HepG2 (cell line): ENCODE measurements around the gene MPP7. TPM values are rescaled to one million over a fixed set of nuclear protein-coding genes. Genes with fewer than 3 reads are reported as not detected.

Experiments
- ASH2L ChIP-seq: fragments of 300-600, 200-600 bp; sonication (generic); IDR thresholded peaks from 2 replicates; pipeline ENCODE4 v1.7.0; 2017; ENCODE audit warnings: low read depth, mild to moderate bottlenecking, moderate library complexity, mixed read lengths, low read length; ENCODE audit not compliant: insufficient read length
- ETS1 ChIP-seq: sonication (generic); formaldehyde crosslinking; IDR thresholded peaks from 2 replicates; pipeline ENCODE4 v1.4.0; 2020; ENCODE audit warnings: missing genetic modification reagents
- HMGXB3 ChIP-seq: sonication (generic); formaldehyde crosslinking; IDR thresholded peaks from 2 replicates; pipeline ENCODE4 v1.4.0; 2020; ENCODE audit warnings: missing genetic modification reagents, borderline replicate concordance
- KDM5B ChIP-seq: sonication (generic); formaldehyde crosslinking; IDR thresholded peaks from 2 replicates; pipeline ENCODE4 v1.4.0; 2020; ENCODE audit warnings: missing genetic modification reagents, mild to moderate bottlenecking, borderline replicate concordance
- KMT2B ChIP-seq: IDR thresholded peaks from 2 replicates; pipeline ENCODE4 v1.6.1; 2016; ENCODE audit warnings: missing genetic modification reagents, missing compliant biosample characterization
- NCOR1 ChIP-seq: fragments of 200-600 bp; sonication (generic); IDR thresholded peaks from 2 replicates; pipeline ENCODE4 v1.7.0; 2017; ENCODE audit warnings: antibody characterized with exemption, low read length, borderline replicate concordance
- PHF21A ChIP-seq: sonication (generic); formaldehyde crosslinking; IDR thresholded peaks from 2 replicates; pipeline ENCODE4 v1.5.0; 2020; ENCODE audit warnings: mild to moderate bottlenecking, missing genetic modification reagents
- POLR2A ChIP-seq, 2 experiments: IDR thresholded peaks; 2 replicates each; pipeline ENCODE4 v1.6.1; 2011; ENCODE audit warnings: low read depth in 2 of 2, low read length in 2 of 2, mild to moderate bottlenecking in 1 of 2, moderate library complexity in 1 of 2; ENCODE audit not compliant: insufficient read depth in 1 of 2
- POLR2AphosphoS5 ChIP-seq: IDR thresholded peaks from 2 replicates; pipeline ENCODE4 v1.6.1; 2012; ENCODE audit warnings: low read depth, low read length
- RNF2 ChIP-seq: fragments of 450-650 bp; conservative IDR thresholded peaks from 2 replicates; pipeline ENCODE4 v1.6.1; 2016; ENCODE audit warnings: low read depth
- SALL1 ChIP-seq: sonication (generic); formaldehyde crosslinking; IDR thresholded peaks from 2 replicates; pipeline ENCODE4 v1.8.0; 2022; ENCODE audit warnings: mild to moderate bottlenecking, missing genetic modification reagents
- SP4 ChIP-seq: sonication (generic); formaldehyde crosslinking; IDR thresholded peaks from 2 replicates; pipeline ENCODE4 v1.8.1; 2023; ENCODE audit warnings: mild to moderate bottlenecking, missing genetic modification reagents
- TAF15 ChIP-seq: fragments of 200-400 bp; formaldehyde crosslinking; IDR thresholded peaks from one replicate; pipeline ENCODE4 v1.6.1; 2018; ENCODE audit warnings: mild to moderate bottlenecking, low read depth, low read length; ENCODE audit not compliant: poor library complexity, severe bottlenecking
- ZMAT5 ChIP-seq: sonication (generic); formaldehyde crosslinking; IDR thresholded peaks from 2 replicates; pipeline ENCODE4 v1.5.0; 2020; ENCODE audit warnings: mild to moderate bottlenecking, low read depth, missing genetic modification reagents, borderline replicate concordance
- ZNF574 ChIP-seq: sonication (generic); formaldehyde crosslinking; IDR thresholded peaks from 2 replicates; pipeline ENCODE4 v1.4.0; 2020; ENCODE audit warnings: missing genetic modification reagents
- ZNF691 ChIP-seq: sonication (generic); formaldehyde crosslinking; IDR thresholded peaks from 2 replicates; pipeline ENCODE4 v1.4.0; 2020; ENCODE audit warnings: missing genetic modification reagents, low read depth, mild to moderate bottlenecking, borderline replicate concordance
- ZNF709 ChIP-seq: sonication (generic); formaldehyde crosslinking; IDR thresholded peaks from 2 replicates; pipeline ENCODE4 v1.5.0; 2020; ENCODE audit warnings: mild to moderate bottlenecking, missing genetic modification reagents
- ZNF724P ChIP-seq: sonication (generic); formaldehyde crosslinking; IDR thresholded peaks from 2 replicates; pipeline ENCODE4 v1.8.0; 2022; ENCODE audit warnings: missing genetic modification reagents, borderline replicate concordance
- polyA plus RNA-seq, 8 experiments: library from polyadenylated mRNA; depleted of rRNA in 3 of 8; stranded (reverse) in 7 of 8; unstranded in 1 of 8; fragments of >200 nt; fragmentation: Illumina TruSeq in 4 of 8; extraction: Trizol in 4 of 8; gene quantifications; 2 replicates each; pipeline versions ENCODE4 v1.2.1 to v1.2.3, GENCODE V29; 2011 to 2016; ENCODE audit warnings: low read depth in 4 of 8, missing spikeins in 1 of 8, mixed read lengths in 1 of 8; ENCODE audit not compliant: insufficient read depth in 1 of 8
- total RNA-seq, 5 experiments: library from RNA; depleted of rRNA; stranded (reverse); fragments of >200 nt; fragmentation: Illumina TruSeq; extraction: Trizol; gene quantifications; 2 replicates each; pipeline ENCODE4 v1.2.3, GENCODE V29; 2016; ENCODE audit warnings: low read depth in 1 of 5

MPP7 gene
- total and polyA plus RNA-seq, 2 of the 13 experiments (the other 11 are each of a cell fraction or from before 2014, with no cell fraction given): 6.8 to 16.4 TPM

GRCh38 chr10:28302638-28303488 is at the start of gene MPP7 (continued):
- TF ChIP-seq ZNF724P (no peak; the same call in 1 of the 2 replicates), ZNF574 (CRISPR knock-in tag) (peak; percentile 77), SP4 (CRISPR knock-in tag) (peak; percentile 99), ASH2L (peak; percentile 73), TAF15 (peak; percentile 21), ZNF709 (peak; percentile 52; the same call in 1 of the 2 replicates), KMT2B (CRISPR knock-in tag) (peak; percentile 32; the same call in 1 of the 2 replicates), POLR2A (IDR thresholded peaks at IDR 0.05; ENCODE audit: insufficient read depth in 1 of 2, low read depth in 2 of 2, low read length in 2 of 2) (peak; percentile 70 to 73), RNF2 (0 out of 2 replicates have a peak, but pooled peaks have one; percentile 36), POLR2AphosphoS5 (peak; percentile 81), ETS1 (0 out of 2 replicates have a peak, but pooled peaks have one; percentile 11), ZNF691 (peak; percentile 79; the same call in 1 of the 2 replicates), HMGXB3 (CRISPR knock-in tag) (peak; percentile 98), PHF21A (CRISPR knock-in tag) (peak; percentile 31; the same call in 1 of the 2 replicates), NCOR1 (no peak), SALL1 (CRISPR knock-in tag) (peak; percentile 82), KDM5B (peak; percentile 45; the same call in 1 of the 2 replicates), ZMAT5 (CRISPR knock-in tag) (no peak)
